Activated naive CD8-positive, alpha-beta T cell (primary cell): ENCODE results near the gene LMNB1.
"Not testable (repeated sequence)": the region's sequence is repeated elsewhere in the genome, so short reads cannot be mapped to it uniquely, and the experiment has no call there.

ENCODE experiments used
- H3K27ac Mint-ChIP-seq: one replicate; pipeline ENCODE4 v1.8.0; 2021; ENCODE audit warnings: mixed read lengths
- H3K27me3 Mint-ChIP-seq: one replicate; pipeline ENCODE4 v1.8.0; 2021; ENCODE audit warnings: mixed read lengths
- H3K36me3 Mint-ChIP-seq: one replicate; pipeline ENCODE4 v1.8.0; 2021; ENCODE audit warnings: mixed read lengths
- H3K4me1 Mint-ChIP-seq: one replicate; pipeline ENCODE4 v1.8.0; 2021; ENCODE audit warnings: low read depth, mixed read lengths
- H3K4me3 Mint-ChIP-seq: one replicate; pipeline ENCODE4 v1.8.0; 2021; ENCODE audit warnings: mild to moderate bottlenecking, mixed read lengths
- H3K9me3 Mint-ChIP-seq: one replicate; pipeline ENCODE4 v1.8.0; 2021; ENCODE audit warnings: low read depth, mixed read lengths

The LMNB1 gene

DNA sequence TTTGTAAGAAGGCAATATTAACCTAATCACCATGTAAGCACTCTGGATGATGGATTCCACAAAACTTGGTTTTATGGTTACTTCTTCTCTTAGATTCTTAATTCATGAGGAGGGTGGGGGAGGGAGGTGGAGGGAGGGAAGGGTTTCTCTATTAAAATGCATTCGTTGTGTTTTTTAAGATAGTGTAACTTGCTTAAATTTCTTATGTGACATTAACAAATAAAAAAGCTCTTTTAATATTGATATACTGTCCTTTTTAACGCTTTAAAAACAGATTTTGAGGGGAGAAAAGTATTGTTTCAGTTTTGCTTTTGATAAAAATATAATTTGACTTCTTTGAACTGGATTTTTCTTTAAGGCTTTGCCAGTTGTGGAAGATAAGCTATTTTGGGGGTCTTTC lies 59.8 kb downstream of the LMNB1 start:
- H3K9me3 Mint-ChIP-seq = no peaks in the 10 kb centered on the region
- no peak overlapping the region for H3K4me3 Mint-ChIP-seq
- H3K36me3 Mint-ChIP-seq = peaks cover 6% of the 10 kb centered on the region
- H3K27ac Mint-ChIP-seq = no peak overlapping the region
- H3K4me1 Mint-ChIP-seq = no peaks in the 10 kb centered on the region
- no peaks in the 10 kb centered on the region for H3K27me3 Mint-ChIP-seq

DNA sequence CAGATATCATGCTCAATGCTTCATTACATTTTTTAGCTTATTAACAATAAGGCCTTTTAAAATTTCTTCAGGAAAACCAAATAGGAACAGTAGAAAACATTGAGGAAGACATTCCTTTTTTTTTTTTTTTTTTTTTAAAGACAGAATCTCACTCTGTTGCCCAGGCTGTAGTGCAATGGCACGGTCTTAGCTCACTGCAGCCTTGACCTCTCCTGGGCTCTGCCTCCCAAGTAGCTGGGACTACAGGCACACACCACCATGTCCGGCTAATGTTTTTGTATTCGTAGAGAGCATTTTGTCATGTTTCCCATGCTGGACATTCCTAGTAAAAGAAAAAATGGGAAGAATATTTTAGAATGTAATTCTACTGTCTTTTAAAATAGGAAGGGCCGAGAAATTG lies 60.3 kb downstream of the LMNB1 start:
- Mint-ChIP-seq H3K4me1 (no peaks in the 10 kb centered on the region), H3K27ac (no peak overlapping the region), H3K4me3 (no peak overlapping the region), H3K27me3 (no peaks in the 10 kb centered on the region), H3K9me3 (no peaks in the 10 kb centered on the region), H3K36me3 (peaks cover 6% of the 10 kb centered on the region)

DNA sequence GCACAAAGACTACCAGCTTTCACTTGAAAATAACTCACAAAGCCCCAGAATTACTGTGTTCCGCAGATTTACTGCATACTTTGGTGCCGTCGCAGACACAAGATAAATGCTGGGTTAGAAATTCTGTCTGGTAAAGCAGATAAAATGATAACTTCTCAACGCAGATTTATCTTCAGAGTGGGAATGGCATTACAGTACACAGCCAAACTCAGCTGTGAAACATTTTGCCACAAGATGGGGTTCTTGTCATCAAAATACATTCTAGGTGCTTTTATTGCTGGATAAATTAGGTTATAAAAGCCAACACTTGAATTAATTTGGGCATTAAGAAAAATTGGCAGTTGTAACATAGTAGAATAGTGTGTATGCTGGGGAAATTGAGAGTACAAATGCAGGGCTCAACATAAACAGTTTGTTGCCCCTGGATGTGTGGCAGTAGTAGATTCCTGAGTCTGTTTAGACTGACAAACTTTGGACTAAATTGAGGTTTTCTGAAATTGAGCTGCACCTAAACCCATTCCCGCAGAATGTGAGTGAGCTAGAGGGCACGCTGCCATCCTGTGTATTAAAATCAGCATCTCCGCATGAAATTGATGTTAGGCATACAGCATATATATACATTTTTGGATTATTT lies 61.1 kb downstream of the LMNB1 start:
- H3K36me3 Mint-ChIP-seq = peaks cover 6% of the 10 kb centered on the region
- no peaks in the 10 kb centered on the region for H3K4me1 Mint-ChIP-seq
- H3K27ac Mint-ChIP-seq = no peak overlapping the region
- no peaks in the 10 kb centered on the region for H3K27me3 Mint-ChIP-seq
- no peak overlapping the region for H3K4me3 Mint-ChIP-seq
- H3K9me3 Mint-ChIP-seq = no peaks in the 10 kb centered on the region

DNA sequence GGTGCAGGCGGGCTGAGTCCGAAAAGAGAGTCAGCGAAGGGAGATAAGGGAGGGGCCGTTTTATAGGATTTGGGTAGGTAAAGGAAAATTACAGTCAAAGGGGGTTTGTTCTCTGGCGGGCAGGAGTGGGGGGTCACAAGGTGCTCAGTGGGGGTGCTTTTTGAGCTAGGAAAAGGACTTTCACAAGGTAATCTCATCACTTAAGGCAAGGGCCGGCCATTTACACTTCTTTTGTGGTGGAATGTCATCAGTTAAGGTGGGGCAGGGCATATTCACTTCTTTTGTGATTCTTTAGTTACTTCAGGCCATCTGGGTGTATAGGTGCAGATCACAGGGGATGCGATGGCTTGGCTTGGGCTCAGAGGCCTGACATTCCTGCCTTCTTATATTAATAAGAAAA lies 62.5 kb downstream of the LMNB1 start:
- not testable (repeated sequence) for H3K27me3 Mint-ChIP-seq, H3K36me3 Mint-ChIP-seq, H3K9me3 Mint-ChIP-seq, H3K4me1 Mint-ChIP-seq, H3K4me3 Mint-ChIP-seq, H3K27ac Mint-ChIP-seq

DNA sequence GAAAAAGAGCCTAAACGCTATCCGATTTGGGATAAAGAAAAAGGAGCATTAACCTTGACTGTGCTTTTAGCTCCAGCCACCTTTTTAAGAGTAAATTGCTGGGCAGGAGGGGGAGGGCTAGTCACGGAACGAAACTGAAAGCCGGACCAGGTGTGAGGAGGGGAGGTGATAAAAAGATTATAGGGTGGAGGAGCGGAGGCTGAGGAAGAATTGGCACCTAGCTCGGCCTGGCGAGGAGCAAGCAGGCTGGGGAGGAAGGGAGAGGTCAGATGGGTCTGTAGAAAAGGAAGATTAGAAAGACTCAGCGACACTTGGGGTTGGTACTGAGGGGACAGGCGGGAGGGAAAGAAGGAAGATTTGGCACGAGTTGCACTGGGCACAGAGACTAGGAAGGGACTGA lies 66.4 kb downstream of the LMNB1 start:
- not testable (repeated sequence) for H3K36me3 Mint-ChIP-seq

DNA sequence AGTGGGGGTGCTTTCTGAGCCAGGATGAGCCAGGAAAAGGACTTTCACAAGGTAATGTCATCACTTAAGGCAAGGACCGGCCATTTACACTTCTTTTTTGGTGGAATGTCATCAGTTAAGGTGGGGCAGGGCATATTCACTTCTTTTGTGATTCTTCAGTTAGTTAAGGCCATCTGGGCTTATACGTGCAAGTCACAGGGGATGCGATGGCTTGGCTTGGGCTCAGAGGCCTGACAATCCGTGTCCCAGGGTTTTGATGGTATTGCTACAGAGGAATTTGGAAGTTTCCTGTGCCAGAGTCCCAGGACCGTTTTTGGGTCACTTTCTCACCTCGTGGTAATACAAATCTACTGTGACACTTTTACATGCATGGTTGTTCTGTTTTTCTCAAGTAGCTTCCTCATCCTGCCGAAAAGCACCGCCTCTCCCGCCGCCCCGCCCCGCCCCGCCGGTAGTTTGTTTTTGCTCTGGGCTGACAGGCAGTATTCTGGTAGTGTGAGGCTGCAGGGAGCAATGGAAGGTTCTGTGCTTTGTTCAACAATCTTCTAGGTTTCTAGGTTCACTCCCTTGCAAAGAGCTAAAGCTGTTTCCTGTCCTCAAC lies 68.6 kb downstream of the LMNB1 start:
- Mint-ChIP-seq H3K4me1 (peaks cover 40% of the 10 kb centered on the region), H3K4me3 (peak overlapping the region; percentile 42)
- H3K36me3 Mint-ChIP-seq = not testable (repeated sequence)

More for the DNA sequence above, 66.4 kb downstream of the LMNB1 start:
- peaks cover 36% of the 10 kb centered on the region for H3K4me1 Mint-ChIP-seq
- not testable (repeated sequence) for H3K4me3 Mint-ChIP-seq, H3K27me3 Mint-ChIP-seq, H3K27ac Mint-ChIP-seq, H3K9me3 Mint-ChIP-seq

DNA sequence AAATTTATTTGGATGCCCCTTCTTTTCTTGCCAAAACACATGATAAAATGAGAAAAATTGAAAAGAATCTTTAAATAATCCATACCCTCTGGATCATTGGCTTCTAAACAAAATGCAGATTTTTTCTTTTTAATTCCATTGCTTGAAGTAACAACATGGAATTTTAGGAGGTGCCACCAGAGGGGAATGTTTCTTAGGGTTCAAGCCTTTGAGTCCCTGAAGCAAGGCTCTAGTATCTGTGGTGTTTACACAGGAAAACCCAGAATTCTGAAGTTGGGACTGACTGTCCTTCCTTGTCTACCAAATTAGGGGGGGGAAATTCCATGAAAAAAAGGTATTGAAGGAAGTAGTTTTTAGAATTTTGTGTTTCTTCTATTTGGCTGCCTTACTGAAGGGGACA lies 69.4 kb downstream of the LMNB1 start:
- Mint-ChIP-seq H3K27ac (no peak overlapping the region), H3K9me3 (no peaks in the 10 kb centered on the region), H3K4me3 (no peak overlapping the region)

More for the DNA sequence above, 68.6 kb downstream of the LMNB1 start:
- H3K27ac Mint-ChIP-seq = peak overlapping the region; percentile 73
- not testable (repeated sequence) for H3K27me3 Mint-ChIP-seq, H3K9me3 Mint-ChIP-seq

DNA sequence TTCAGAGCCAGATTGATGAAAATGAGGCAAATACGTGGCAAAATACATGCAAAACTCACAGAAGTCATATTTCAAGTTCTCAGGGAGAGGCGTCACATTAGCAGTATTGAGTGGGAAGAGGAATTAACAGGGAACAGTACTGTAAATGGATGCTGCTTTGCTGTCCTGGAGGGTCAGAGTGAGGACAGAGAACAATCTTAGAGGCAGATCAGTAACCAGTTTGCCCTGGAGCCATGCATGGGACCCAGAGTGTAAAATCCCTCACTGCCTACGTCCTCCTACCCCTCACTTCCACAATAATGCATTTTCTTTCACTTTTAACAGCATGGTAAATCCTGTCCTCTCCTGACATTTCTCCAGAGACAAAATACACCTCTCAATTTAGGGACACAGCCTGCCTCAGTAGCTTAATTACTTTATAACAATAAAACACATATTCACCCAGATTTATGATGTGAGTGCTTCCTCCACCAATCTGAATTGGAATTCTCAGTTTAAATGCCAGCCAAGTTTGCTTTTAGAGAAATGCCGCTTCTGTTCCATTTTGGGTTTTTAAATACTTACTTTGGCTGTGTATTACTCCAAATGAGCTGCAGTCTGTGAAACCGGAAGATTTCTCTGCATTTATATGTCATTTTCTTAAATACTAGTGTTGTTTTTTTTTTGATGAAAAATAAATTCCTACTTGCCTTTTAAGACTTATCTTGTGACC lies 70.0 kb downstream of the LMNB1 start:
- no peaks in the 10 kb centered on the region for H3K9me3 Mint-ChIP-seq
- peaks cover 2% of the 10 kb centered on the region for H3K36me3 Mint-ChIP-seq
- H3K4me1 Mint-ChIP-seq = peaks cover 53% of the 10 kb centered on the region
- H3K27me3 Mint-ChIP-seq = no peaks in the 10 kb centered on the region
- peak overlapping the region; percentile 19 for H3K27ac Mint-ChIP-seq
- H3K4me3 Mint-ChIP-seq = no peak overlapping the region

More for the DNA sequence above, 69.4 kb downstream of the LMNB1 start:
- Mint-ChIP-seq H3K27me3 (no peaks in the 10 kb centered on the region), H3K36me3 (peaks cover under 1% of the 10 kb centered on the region), H3K4me1 (peaks cover 47% of the 10 kb centered on the region)

DNA sequence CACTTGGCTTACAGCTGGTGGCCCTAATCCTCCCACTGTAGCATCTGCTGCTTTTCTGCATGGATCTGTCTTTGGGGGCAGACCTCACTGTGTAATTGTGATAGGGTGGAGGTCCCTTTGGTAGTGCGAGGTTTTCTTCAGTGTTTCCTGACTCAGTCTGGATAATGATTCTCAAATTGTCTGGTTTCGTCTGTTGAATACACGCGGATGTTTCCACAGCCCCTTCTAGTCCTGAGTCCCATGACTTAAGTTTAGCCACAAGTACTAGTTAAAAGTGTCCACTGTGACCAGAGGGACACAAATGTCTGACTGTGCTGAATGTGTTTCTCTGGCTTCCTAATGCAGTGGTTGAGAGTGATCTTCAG lies 70.5 kb downstream of the LMNB1 start:
- H3K27ac Mint-ChIP-seq = peak overlapping the region; percentile 19
- peaks cover 58% of the 10 kb centered on the region for H3K4me1 Mint-ChIP-seq
- H3K4me3 Mint-ChIP-seq = no peak overlapping the region
- H3K27me3 Mint-ChIP-seq = no peaks in the 10 kb centered on the region
- peaks cover 2% of the 10 kb centered on the region for H3K36me3 Mint-ChIP-seq
- H3K9me3 Mint-ChIP-seq = no peaks in the 10 kb centered on the region

DNA sequence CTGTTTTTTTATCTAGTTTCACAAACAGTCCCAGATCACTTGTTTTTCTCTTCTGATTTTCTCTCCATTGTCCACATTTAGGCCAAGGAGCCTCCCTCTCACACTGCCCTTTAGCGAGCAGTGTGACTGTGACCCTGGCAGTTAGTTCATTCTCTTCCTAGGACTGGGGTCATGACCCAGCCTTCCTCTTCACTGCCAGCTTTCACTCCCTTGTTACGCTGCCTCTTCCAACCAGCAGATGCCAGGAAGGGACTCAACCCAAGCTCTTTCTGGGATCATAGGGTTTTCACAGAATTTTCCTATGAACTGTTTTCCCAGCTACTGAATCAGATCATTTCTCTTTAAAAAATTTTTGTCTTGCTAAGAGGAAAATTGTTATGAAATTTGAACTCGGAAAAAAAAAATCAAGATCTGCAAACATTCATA lies 70.9 kb downstream of the LMNB1 start:
- Mint-ChIP-seq H3K9me3 (no peaks in the 10 kb centered on the region), H3K27ac (peak overlapping the region; percentile 1), H3K27me3 (no peaks in the 10 kb centered on the region), H3K36me3 (peaks cover 2% of the 10 kb centered on the region), H3K4me1 (peaks cover 62% of the 10 kb centered on the region), H3K4me3 (no peak overlapping the region)

DNA sequence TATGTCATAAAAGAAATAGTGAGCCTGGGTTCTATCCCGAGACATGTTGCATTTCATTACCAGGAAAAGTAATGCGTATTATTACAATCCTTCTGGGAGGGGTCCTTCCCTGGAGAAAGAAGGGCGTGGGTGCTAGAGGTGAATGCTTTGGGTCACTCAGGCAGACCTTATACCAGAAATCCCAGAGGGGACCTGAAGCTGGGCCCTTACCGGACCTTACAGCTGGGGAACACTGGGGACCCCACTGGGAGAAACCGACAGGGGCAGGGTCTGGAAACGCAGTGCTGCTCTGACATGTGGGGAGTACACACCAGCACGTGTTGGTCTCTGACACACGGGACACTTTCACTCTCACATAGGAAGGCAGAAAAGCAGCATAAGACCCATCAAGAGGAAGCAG lies 71.3 kb downstream of the LMNB1 start:
- peaks cover 66% of the 10 kb centered on the region for H3K4me1 Mint-ChIP-seq
- no peaks in the 10 kb centered on the region for H3K9me3 Mint-ChIP-seq
- H3K27me3 Mint-ChIP-seq = no peaks in the 10 kb centered on the region
- no peak overlapping the region for H3K27ac Mint-ChIP-seq
- H3K36me3 Mint-ChIP-seq = peaks cover 2% of the 10 kb centered on the region
- H3K4me3 Mint-ChIP-seq = no peak overlapping the region

DNA sequence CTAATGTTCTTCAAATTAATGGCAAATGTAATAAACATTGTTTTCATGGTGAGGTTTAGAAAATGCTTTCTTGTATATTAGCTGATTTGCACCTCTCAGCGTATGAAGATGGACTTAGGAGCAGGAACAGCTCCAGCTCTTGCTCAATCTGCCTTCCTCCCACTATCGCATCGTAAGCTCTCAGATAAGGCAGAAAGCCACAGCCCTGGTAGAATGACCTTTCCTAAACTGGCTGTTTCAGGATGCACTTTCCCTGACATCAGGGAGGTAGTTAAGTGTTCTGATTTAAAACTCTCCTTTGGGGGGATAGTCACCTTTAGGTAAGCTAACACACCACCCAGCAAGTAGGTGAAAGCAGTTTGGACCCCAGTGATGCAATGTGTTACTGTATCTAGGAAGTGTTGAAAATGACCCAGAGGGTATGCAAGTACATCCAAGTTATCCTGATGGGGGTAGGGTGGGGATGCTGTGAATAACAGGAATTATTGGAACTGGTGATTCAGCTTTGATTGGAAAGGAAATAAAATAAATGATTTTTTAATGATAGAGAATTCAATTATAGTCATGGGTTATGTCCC lies 72.3 kb downstream of the LMNB1 start:
- no peaks in the 10 kb centered on the region for H3K9me3 Mint-ChIP-seq
- no peaks in the 10 kb centered on the region for H3K27me3 Mint-ChIP-seq
- H3K36me3 Mint-ChIP-seq = peaks cover 2% of the 10 kb centered on the region
- H3K4me1 Mint-ChIP-seq = peaks cover 76% of the 10 kb centered on the region
- peak overlapping the region; percentile 1 for H3K27ac Mint-ChIP-seq
- no peak overlapping the region for H3K4me3 Mint-ChIP-seq

DNA sequence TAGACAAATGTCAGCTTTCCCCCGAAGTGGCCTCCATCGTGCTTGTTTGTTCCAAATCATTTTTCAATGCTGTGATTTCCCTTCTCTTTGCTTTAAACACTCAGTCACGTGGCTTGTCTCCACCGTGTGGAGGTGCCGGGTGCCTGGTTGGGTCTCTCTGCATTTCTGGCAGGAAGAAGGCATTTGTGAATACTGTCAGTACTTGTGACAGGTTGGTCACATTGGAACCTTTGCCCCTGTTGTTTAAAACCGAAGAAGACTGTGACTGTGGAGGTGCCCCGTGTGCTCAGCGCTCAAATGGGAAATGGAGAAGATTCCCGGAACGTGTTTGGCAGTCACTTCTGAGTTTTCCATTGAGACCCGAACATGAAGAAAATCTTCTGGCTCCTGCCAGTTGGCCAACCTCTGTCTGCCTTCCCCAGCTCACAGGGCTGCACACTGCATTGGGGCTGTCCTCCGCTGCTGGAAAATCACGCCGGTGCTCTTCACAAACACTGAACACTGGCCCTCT lies 74.6 kb downstream of the LMNB1 start:
- Mint-ChIP-seq H3K4me1 (peaks cover 66% of the 10 kb centered on the region), H3K9me3 (no peaks in the 10 kb centered on the region), H3K27me3 (no peaks in the 10 kb centered on the region), H3K36me3 (peaks cover 4% of the 10 kb centered on the region), H3K27ac (peak overlapping the region; percentile 70), H3K4me3 (peak overlapping the region; percentile 83)

DNA sequence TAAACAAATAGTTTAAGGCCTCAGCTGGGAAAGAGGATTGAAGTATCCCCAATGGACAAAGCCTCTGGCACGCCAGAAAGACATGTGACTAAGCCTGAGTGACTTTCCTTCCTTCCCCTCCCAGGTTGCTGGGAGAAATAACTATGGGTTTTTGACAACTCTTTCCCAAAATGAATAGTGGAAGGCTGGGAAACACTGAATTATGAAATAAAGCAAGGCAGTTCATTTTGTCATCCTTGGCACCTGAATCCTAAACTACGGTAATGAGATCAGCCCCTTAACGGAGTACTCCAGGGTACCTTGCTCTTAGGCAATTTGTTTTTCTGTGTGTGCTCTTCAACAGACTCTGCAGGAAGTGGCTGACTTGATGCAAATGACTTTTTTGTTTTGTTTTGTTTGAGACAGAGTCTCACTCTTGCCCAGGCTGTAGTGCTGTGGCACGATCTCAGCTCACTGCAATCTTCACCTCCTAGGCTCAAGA lies 75.2 kb downstream of the LMNB1 start:
- H3K4me1 Mint-ChIP-seq = peaks cover 60% of the 10 kb centered on the region
- H3K27me3 Mint-ChIP-seq = no peaks in the 10 kb centered on the region
- peak overlapping the region; percentile 84 for H3K27ac Mint-ChIP-seq
- peaks cover 5% of the 10 kb centered on the region for H3K36me3 Mint-ChIP-seq
- peak overlapping the region; percentile 83 for H3K4me3 Mint-ChIP-seq
- no peaks in the 10 kb centered on the region for H3K9me3 Mint-ChIP-seq

DNA sequence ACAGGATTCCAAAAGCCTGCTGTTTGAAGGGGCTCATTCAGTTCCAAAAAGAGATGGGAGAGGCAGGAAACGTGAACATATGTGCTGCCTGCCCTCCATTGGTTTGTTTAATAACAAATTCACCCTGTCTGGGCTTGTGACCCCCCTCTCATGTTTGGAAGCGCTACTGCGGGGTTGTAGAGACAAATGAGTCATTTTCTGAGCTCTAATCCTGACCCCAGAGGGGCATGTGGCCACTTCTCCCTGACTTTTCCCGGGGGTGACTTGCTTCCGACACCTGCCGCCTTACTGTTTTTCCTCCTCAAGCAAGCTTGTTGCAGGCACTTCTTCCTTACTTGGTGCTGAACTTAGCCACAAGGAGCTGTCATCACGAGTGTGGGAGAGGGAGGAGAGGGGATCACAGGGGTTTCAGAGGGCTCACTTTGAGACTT lies 75.9 kb downstream of the LMNB1 start:
- Mint-ChIP-seq H3K4me1 (peaks cover 54% of the 10 kb centered on the region), H3K4me3 (peak overlapping the region; percentile 83)

More for the DNA sequence above, 75.9 kb downstream of the LMNB1 start:
- Mint-ChIP-seq H3K27me3 (no peaks in the 10 kb centered on the region), H3K36me3 (peaks cover 6% of the 10 kb centered on the region), H3K9me3 (no peaks in the 10 kb centered on the region), H3K27ac (peak overlapping the region; percentile 84)
